NT2/D1 (cell line): ENCODE results near the gene DOCK11.

Experiments
- SUZ12 ChIP-seq: IDR thresholded peaks from 2 replicates; pipeline ENCODE4 v1.6.1; 2011; ENCODE audit not compliant: insufficient read length, insufficient read depth; ENCODE audit errors: extremely low read depth
- YY1 ChIP-seq: IDR thresholded peaks from 2 replicates; pipeline ENCODE4 v1.6.1; 2011; ENCODE audit not compliant: insufficient read length, insufficient read depth
- ZNF274 ChIP-seq: IDR thresholded peaks from 2 replicates; pipeline ENCODE4 v1.6.1; 2011; ENCODE audit warnings: mild to moderate bottlenecking, low read depth, low read length

DNA sequence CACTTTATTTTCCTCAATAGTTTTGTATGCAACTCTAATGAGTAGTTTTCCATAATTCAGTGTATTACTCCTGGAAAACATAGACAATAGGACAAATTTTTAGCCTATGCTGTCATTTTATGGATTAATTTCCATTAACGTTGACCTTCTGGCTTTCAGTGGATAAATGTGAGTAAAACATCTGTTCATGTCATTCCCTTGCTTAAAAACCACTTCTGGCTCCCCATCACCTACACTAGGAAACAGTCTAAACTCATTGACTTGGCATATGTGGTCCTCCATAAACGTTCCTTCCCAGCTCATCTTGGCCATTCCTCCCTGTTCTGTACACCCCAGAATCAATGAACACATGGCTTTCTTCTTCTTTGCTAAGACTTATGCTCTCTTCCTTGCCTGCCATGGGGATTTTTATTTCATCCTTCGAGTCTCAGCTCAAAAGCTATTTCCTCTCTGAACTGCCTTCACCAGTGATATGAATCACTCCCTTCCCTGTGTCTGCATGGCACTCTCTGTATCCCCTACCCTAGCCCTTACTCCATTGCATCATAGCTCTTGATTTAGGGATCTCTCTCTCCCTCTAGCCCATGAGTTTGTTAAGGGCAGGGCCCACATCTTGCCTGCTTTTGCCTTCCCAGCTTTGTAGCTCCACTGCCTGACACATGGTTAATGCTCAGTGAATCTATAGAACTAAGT is 34.8 kb downstream of the DOCK11 start:
- TF ChIP-seq YY1 = no peak
- no peak for TF ChIP-seq ZNF274
- TF ChIP-seq SUZ12 = no peak
